ENCODE results near the gene ZNF879.

ZNF879 gene

DNA sequence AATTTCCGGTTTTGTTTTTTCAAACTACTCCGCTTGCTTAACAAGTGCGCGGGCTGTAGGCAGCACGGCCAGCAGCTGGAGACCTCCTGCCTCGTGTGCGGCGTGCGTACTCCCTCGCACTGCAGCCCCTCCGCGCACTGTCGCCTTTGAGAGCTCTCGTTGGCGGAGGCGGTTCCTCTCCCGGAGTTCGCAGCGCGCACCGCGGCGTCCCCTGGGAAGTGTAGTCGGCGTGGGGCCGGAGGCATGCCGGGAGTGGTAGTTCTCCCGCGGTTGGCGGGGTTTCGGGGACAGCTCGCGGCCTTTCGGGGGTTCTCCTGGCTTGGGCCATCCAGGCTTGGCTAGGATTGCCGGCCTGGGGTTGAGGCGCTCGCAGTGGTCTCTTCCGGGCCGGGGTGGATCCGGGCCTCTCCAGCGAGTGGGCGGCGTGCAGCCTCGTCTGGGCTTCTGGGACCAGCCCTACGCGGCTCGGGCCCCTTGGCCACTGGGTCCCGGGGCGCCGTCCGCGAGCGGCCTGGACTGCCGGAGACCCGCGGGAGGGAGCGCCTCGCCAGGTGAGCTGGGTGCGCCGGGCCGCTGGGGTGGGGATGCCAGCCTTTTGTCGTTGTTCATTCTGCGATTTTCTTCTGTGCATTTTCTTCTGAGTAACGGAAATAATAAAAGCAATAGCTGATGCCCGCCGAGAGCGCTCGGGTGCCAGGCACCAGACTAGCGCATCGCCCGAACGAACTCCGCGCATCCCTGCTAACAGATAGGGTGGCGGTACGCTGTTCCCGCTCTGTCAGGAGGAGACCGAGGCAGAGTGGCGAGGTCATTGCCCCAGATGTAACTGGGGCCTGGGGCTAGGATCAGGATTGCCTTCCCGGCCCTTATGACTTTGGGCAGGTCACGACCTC lies 36.8 kb downstream of the ZNF879 start, which contains the start of gene ZNF354C:
ZNF354C (plus strand) TSS at position 258 of the 893 bp plus-strand sequence. CDS start 1,696 bp downstream, outside the sequence.
- H3K9me3 Mint-ChIP-seq = peaks cover 80% of the 10 kb centered on the region
- TF ChIP-seq, protein P1, sequence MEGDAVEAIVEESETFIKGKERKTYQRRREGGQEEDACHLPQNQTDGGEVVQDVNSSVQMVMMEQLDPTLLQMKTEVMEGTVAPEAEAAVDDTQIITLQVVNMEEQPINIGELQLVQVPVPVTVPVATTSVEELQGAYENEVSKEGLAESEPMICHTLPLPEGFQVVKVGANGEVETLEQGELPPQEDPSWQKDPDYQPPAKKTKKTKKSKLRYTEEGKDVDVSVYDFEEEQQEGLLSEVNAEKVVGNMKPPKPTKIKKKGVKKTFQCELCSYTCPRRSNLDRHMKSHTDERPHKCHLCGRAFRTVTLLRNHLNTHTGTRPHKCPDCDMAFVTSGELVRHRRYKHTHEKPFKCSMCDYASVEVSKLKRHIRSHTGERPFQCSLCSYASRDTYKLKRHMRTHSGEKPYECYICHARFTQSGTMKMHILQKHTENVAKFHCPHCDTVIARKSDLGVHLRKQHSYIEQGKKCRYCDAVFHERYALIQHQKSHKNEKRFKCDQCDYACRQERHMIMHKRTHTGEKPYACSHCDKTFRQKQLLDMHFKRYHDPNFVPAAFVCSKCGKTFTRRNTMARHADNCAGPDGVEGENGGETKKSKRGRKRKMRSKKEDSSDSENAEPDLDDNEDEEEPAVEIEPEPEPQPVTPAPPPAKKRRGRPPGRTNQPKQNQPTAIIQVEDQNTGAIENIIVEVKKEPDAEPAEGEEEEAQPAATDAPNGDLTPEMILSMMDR (IDR thresholded peaks at IDR 0.05) = no peak
- peaks cover 15% of the 10 kb centered on the region for H3K27me3 Mint-ChIP-seq (ENCODE audit: low read depth, poor library complexity)
- no peak within 1 kb of the TSS for H3K27ac Mint-ChIP-seq
- H3K4me3 Mint-ChIP-seq = peak within 1 kb of the TSS; percentile 84
- DNase-seq = peak; percentile 68
- H3K4me1 Mint-ChIP-seq = no peaks in the 10 kb centered on the region
- H3K36me3 Mint-ChIP-seq (ENCODE audit: low read depth) = peaks cover 53% of the 10 kb centered on the region

DNA sequence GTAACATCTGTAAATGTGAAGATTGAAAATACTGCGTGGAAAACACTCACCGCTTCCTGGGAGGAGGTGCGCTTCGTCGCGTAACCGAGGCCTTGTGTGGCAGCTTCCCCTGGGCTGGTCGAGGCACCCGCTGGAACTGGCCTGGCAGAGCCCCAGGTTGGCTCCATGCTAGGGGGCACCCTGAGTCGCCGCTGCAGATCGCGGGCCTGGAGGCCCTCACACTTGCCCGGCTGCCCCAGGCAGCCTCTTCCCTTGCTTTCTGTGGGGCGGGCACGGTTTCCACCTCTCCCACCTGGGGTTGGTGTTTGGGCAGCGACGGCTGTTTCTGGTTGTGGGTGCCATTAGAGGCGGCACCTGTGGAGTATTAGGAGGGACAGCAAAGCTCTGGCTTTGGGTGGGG lies 37.4 kb downstream of the ZNF879 start:
- Mint-ChIP-seq H3K9me3 (peaks cover 83% of the 10 kb centered on the region), H3K4me3 (peak overlapping the region; percentile 71), H3K27me3 (ENCODE audit: low read depth, poor library complexity) (peaks cover 14% of the 10 kb centered on the region)

DNA sequence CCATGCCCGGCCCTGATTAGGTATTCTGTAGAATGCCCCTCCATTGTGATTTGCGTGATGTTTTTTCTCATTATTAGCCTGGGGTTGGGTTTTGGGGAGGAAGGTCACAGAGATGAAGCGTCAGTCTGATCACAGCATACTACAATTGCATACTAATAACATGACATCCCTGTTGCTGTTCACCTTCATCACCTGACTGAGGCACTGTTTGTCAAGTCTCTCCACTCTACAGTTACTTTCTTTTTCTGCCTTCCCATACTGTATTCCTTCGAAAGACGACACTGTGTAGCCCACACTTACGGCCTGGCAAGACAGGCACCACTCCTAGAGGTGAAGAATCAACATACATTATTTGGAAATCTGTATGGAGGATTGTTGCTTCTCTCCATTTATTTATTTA lies 42.1 kb downstream of the ZNF879 start:
- Mint-ChIP-seq H3K4me3 (no peak overlapping the region), H3K4me1 (no peaks in the 10 kb centered on the region), H3K36me3 (ENCODE audit: low read depth) (peaks cover 93% of the 10 kb centered on the region), H3K27ac (no peak overlapping the region), H3K27me3 (ENCODE audit: low read depth, poor library complexity) (peaks cover 7% of the 10 kb centered on the region), H3K9me3 (peaks cover 96% of the 10 kb centered on the region)
- TF ChIP-seq, protein P1 (IDR thresholded peaks at IDR 0.05) = no peak
- DNase-seq = no peak

More for the DNA sequence above, 37.4 kb downstream of the ZNF879 start:
- H3K27ac Mint-ChIP-seq = no peak overlapping the region
- no peaks in the 10 kb centered on the region for H3K4me1 Mint-ChIP-seq
- TF ChIP-seq, protein P1 (IDR thresholded peaks at IDR 0.05) = no peak
- no peak for DNase-seq
- peaks cover 59% of the 10 kb centered on the region for H3K36me3 Mint-ChIP-seq (ENCODE audit: low read depth)

DNA sequence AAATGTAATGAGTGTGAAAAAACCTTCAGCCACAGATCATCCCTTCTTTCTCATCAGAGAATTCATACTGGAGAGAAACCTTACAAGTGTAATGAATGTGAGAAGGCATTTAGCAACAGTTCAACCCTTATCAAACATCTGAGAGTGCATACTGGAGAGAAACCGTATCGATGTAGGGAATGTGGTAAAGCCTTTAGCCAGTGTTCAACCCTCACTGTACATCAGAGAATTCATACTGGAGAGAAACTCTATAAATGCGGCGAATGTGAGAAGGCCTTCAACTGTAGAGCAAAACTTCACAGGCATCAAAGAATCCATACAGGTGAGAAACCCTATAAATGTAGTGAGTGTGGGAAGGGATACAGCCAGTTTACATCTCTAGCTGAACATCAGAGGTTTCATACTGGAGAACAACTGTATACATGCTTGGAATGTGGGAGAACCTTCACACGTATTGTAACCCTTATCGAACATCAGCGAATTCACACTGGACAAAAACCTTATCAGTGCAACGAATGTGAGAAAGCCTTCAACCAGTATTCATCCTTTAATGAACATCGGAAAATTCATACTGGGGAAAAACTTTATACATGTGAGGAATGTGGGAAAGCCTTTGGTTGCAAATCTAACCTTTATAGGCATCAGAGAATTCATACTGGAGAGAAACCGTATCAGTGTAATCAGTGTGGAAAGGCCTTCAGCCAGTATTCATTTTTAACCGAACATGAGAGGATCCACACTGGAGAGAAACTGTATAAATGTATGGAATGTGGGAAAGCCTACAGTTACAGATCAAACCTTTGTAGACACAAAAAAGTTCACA lies 55.8 kb downstream of the ZNF879 start:
- no peak for DNase-seq

DNA sequence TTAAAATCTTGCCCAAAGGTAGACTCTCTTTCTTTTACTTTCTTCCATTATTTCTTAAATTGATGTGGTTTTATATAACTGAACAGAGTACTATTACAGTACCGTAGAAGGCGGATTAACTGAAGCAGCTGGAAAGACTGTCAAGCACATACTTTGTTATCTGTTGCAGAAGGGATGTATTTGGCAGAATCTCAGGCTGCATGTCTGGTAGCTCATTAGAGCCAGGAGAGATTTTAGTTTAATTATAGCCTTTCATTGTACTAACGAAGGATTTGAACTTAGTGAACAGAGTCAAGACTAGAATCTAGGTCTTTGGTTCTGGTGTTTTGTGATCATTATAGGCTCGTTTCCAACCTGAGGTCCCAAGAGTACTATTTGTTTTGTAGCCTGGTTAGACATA lies 57.1 kb downstream of the ZNF879 start:
- DNase-seq = no peak
- TF ChIP-seq, protein P1 (IDR thresholded peaks at IDR 0.05) = no peak
- Mint-ChIP-seq H3K4me1 (no peaks in the 10 kb centered on the region), H3K9me3 (peaks cover 98% of the 10 kb centered on the region), H3K27ac (no peak overlapping the region), H3K4me3 (no peak overlapping the region), H3K36me3 (ENCODE audit: low read depth) (peaks cover 74% of the 10 kb centered on the region), H3K27me3 (ENCODE audit: low read depth, poor library complexity) (peaks cover 5% of the 10 kb centered on the region)

More for the DNA sequence above, 55.8 kb downstream of the ZNF879 start:
- no peak overlapping the region for H3K27ac Mint-ChIP-seq
- peaks cover 84% of the 10 kb centered on the region for H3K36me3 Mint-ChIP-seq (ENCODE audit: low read depth)
- peaks cover 96% of the 10 kb centered on the region for H3K9me3 Mint-ChIP-seq
- H3K4me3 Mint-ChIP-seq = no peak overlapping the region
- TF ChIP-seq, protein P1 (IDR thresholded peaks at IDR 0.05) = no peak
- no peaks in the 10 kb centered on the region for H3K4me1 Mint-ChIP-seq
- H3K27me3 Mint-ChIP-seq (ENCODE audit: low read depth, poor library complexity) = peaks cover 8% of the 10 kb centered on the region
